SK-N-SH treated with all-trans-retinoic acid at 6 μM for 48 hours (cell line): ENCODE measurements around the gene MEIS1.

Experiments used
- ATAC-seq: fragments of 200-7000 bp; cut with Tn5 transposase; 3 replicates; pipeline ENCODE4 v1.9.1; 2020; ENCODE audit warnings: mild to moderate bottlenecking, moderate library complexity
- ARNTL ChIP-seq: fragments of 450-650 bp; formaldehyde crosslinking; IDR thresholded peaks from 2 replicates; pipeline ENCODE4 v1.5.0; 2020; ENCODE audit warnings: low read depth, mild to moderate bottlenecking, moderate library complexity, borderline replicate concordance
- BACH2 ChIP-seq: fragments of 250-450 bp; sonication (Bioruptor Pico); IDR thresholded peaks from 2 replicates; pipeline ENCODE4 v1.9.0; 2021; ENCODE audit warnings: mild to moderate bottlenecking, borderline replicate concordance
- CREB5 ChIP-seq: fragments of 250-450 bp; sonication (Bioruptor Pico); IDR thresholded peaks from 2 replicates; pipeline ENCODE4 v1.5.1; 2020; ENCODE audit warnings: low read depth, mild to moderate bottlenecking, moderate library complexity
- CSDC2 ChIP-seq: fragments of 250-450 bp; sonication (Bioruptor Pico); IDR thresholded peaks from 2 replicates; pipeline ENCODE4 v1.5.0; 2020; ENCODE audit warnings: mild to moderate bottlenecking, moderate library complexity
- GLIS3 ChIP-seq: fragments of 250-450 bp; sonication (Bioruptor Pico); IDR thresholded peaks from 2 replicates; pipeline ENCODE4 v1.5.0; 2020; ENCODE audit warnings: mild to moderate bottlenecking, moderate library complexity
- ISL1 ChIP-seq: fragments of 250-450 bp; sonication (Bioruptor Pico); IDR thresholded peaks from 2 replicates; pipeline ENCODE4 v2.1.2; 2022; ENCODE audit warnings: mild to moderate bottlenecking, moderate library complexity
- OSR1 ChIP-seq: fragments of 250-450 bp; sonication (Bioruptor Pico); IDR thresholded peaks from 2 replicates; pipeline ENCODE4 v1.8.0; 2022; ENCODE audit warnings: moderate library complexity, mild to moderate bottlenecking, inconsistent platforms
- PATZ1 ChIP-seq: fragments of 250-450 bp; sonication (Bioruptor Pico); IDR thresholded peaks from 2 replicates; pipeline ENCODE4 v1.8.0; 2020; ENCODE audit warnings: mild to moderate bottlenecking, moderate library complexity, borderline replicate concordance
- POU6F1 ChIP-seq: fragments of 250-450 bp; sonication (Bioruptor Pico); IDR thresholded peaks from 2 replicates; pipeline ENCODE4 v1.8.0; 2021; ENCODE audit warnings: low read depth, mild to moderate bottlenecking, moderate library complexity, borderline replicate concordance
- PPARA ChIP-seq: fragments of 250-450 bp; sonication (Bioruptor Pico); IDR thresholded peaks from 2 replicates; pipeline ENCODE4 v1.5.0; 2020; ENCODE audit warnings: mild to moderate bottlenecking, borderline replicate concordance
- RARB ChIP-seq: fragments of 250-450 bp; sonication (Bioruptor Pico); IDR thresholded peaks from 2 replicates; pipeline ENCODE4 v1.8.0; 2021; ENCODE audit warnings: mild to moderate bottlenecking, moderate library complexity
- SNAI2 ChIP-seq: fragments of 250-450 bp; sonication (Bioruptor Pico); IDR thresholded peaks from 2 replicates; pipeline ENCODE4 v1.5.0; 2020; ENCODE audit warnings: mild to moderate bottlenecking, moderate library complexity
- TCF4 ChIP-seq: fragments of 250-450 bp; sonication (Bioruptor Pico); IDR thresholded peaks from 2 replicates; pipeline ENCODE4 v1.8.0; 2021; ENCODE audit warnings: mild to moderate bottlenecking, moderate library complexity, borderline replicate concordance
- TOX ChIP-seq: fragments of 250-450 bp; sonication (Bioruptor Pico); IDR thresholded peaks from 2 replicates; pipeline ENCODE4 v1.8.0; 2021; ENCODE audit warnings: mild to moderate bottlenecking, moderate library complexity, borderline replicate concordance
- ZC3H10 ChIP-seq: fragments of 250-450 bp; sonication (Bioruptor Pico); IDR thresholded peaks from 2 replicates; pipeline ENCODE4 v1.5.1; 2021; ENCODE audit warnings: mild to moderate bottlenecking, moderate library complexity
- ZFP3 ChIP-seq: fragments of 250-450 bp; sonication (Bioruptor Pico); IDR thresholded peaks from 2 replicates; pipeline ENCODE4 v1.5.0; 2020; ENCODE audit warnings: mild to moderate bottlenecking, moderate library complexity
- ZFP30 ChIP-seq: fragments of 450-650 bp; formaldehyde crosslinking; IDR thresholded peaks from 2 replicates; pipeline ENCODE4 v1.5.0; 2022; ENCODE audit warnings: mild to moderate bottlenecking, moderate library complexity
- ZNF565 ChIP-seq: fragments of 450-650 bp; formaldehyde crosslinking; conservative IDR thresholded peaks from 2 replicates; pipeline ENCODE4 v1.5.0; 2020; ENCODE audit warnings: low read depth, mild to moderate bottlenecking, moderate library complexity
- ZNF70 ChIP-seq: fragments of 450-650 bp; formaldehyde crosslinking; IDR thresholded peaks from 2 replicates; pipeline ENCODE4 v1.5.0; 2020; ENCODE audit warnings: mild to moderate bottlenecking, moderate library complexity
- ZNF8 ChIP-seq: fragments of 450-650 bp; formaldehyde crosslinking; IDR thresholded peaks from 2 replicates; pipeline ENCODE4 v1.5.0; 2020; ENCODE audit warnings: mild to moderate bottlenecking, moderate library complexity
- TF ChIP-seq, protein P1 (sequence below): fragments of 250-450 bp; sonication (Bioruptor Pico); IDR thresholded peaks from 2 replicates; pipeline ENCODE4 v1.5.1; 2021; ENCODE audit warnings: mild to moderate bottlenecking, moderate library complexity

The MEIS1 gene

GRCh38 chr2:66437691-66438497, 3.0 kb downstream of the MEIS1 start (continued):
- TF ChIP-seq POU6F1 (CRISPR knock-in tag) = no peak
- no peak for TF ChIP-seq ISL1 (CRISPR knock-in tag)

DNA sequence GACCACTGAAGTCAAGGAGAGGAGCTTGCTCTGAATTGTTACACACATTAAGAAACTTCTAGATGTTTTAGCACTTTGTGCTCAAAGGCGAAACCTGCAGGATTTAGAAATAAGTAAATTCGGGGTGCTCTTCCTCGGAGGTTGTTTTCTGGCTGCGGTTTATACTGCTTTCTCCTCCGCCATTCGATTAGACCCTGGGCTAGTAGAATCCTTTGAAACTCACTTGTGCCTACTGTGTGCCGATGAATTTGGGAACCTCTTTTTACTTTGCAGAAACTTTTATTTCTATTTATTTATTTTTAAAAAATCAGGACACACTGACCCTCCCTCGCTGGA, 3.5 kb downstream of the MEIS1 start:
- no peak for ATAC-seq
- TF ChIP-seq ISL1 (CRISPR knock-in tag) = no peak
- TF ChIP-seq CSDC2 (CRISPR knock-in tag) = no peak
- no peak for TF ChIP-seq TOX (CRISPR knock-in tag)
- TF ChIP-seq ZC3H10 (CRISPR knock-in tag) = no peak
- TF ChIP-seq, protein P1, sequence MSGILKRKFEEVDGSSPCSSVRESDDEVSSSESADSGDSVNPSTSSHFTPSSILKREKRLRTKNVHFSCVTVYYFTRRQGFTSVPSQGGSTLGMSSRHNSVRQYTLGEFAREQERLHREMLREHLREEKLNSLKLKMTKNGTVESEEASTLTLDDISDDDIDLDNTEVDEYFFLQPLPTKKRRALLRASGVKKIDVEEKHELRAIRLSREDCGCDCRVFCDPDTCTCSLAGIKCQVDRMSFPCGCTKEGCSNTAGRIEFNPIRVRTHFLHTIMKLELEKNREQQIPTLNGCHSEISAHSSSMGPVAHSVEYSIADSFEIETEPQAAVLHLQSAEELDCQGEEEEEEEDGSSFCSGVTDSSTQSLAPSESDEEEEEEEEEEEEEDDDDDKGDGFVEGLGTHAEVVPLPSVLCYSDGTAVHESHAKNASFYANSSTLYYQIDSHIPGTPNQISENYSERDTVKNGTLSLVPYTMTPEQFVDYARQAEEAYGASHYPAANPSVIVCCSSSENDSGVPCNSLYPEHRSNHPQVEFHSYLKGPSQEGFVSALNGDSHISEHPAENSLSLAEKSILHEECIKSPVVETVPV (CRISPR knock-in tag) = no peak
- TF ChIP-seq ZFP3 (CRISPR knock-in tag) = no peak
- TF ChIP-seq PPARA = no peak
- TF ChIP-seq ZNF8 (CRISPR knock-in tag) = no peak
- TF ChIP-seq CREB5 (CRISPR knock-in tag) = no peak
- TF ChIP-seq ZNF70 (CRISPR knock-in tag) = no peak
- TF ChIP-seq ZNF565 = no peak
- TF ChIP-seq RARB (CRISPR knock-in tag) = no peak
- no peak for TF ChIP-seq ZFP30

GRCh38 chr2:66438891-66439811, 4.2 kb downstream of the MEIS1 start:
- ATAC-seq = no peak
- TF ChIP-seq ZFP3 (CRISPR knock-in tag) (no peak), RARB (CRISPR knock-in tag) (no peak), TOX (CRISPR knock-in tag) (no peak), POU6F1 (CRISPR knock-in tag) (no peak), PPARA (no peak), GLIS3 (no peak), ARNTL (CRISPR knock-in tag) (no peak), ZNF8 (CRISPR knock-in tag) (no peak), BACH2 (no peak), ZNF565 (no peak), OSR1 (no peak), PATZ1 (no peak), SNAI2 (no peak), CREB5 (CRISPR knock-in tag) (no peak), ISL1 (CRISPR knock-in tag) (no peak), TCF4 (CRISPR knock-in tag) (no peak)
- TF ChIP-seq, protein P1 (CRISPR knock-in tag) = no peak
- TF ChIP-seq, all 23 proteins: peak for 0
